H1 (cell line): ENCODE measurements around the gene ARMC9. TPM values are rescaled to one million over a fixed set of nuclear protein-coding genes. Genes with fewer than 3 reads are reported as not detected.

Experiments used
- CTCF ChIA-PET: fragments of 300-600 bp; sonication (Branson Sonifier 250); formaldehyde crosslinking; loops from one replicate; lab custom pipeline; 2021; ENCODE audit not compliant: partially characterized antibody; lab: Charles Lee
- POLR2A ChIA-PET: fragments of 300-600 bp; sonication (Branson Sonifier 250); formaldehyde crosslinking; loops from one replicate; lab custom pipeline; 2021; ENCODE audit warnings: inconsistent platforms; ENCODE audit not compliant: partially characterized antibody; lab: Charles Lee
- DNase-seq, 2 experiments: peaks; one replicate each; pipeline versions ENCODE4 v3.0.0 to v3.0.0-alpha.2; 2010 to 2022; ENCODE audit warnings: low spot score in 2 of 2, low read depth in 1 of 2, mixed read lengths in 1 of 2
- FAIRE-seq: peaks from 2 replicates; lab custom pipeline; 2011; peaks lifted over from hg19 to GRCh38; lab: Jason Lieb, UNC
- H2AFZ ChIP-seq: 2 replicates; pipeline ENCODE4 v1.8.1; 2012; ENCODE audit warnings: low read length, inconsistent platforms
- H2AK5ac ChIP-seq: 2 replicates; pipeline ENCODE4 v1.6.1; 2013; ENCODE audit warnings: low read depth, low read length
- H2BK120ac ChIP-seq: replicated peaks from 2 replicates; pipeline ENCODE3; 2013; ENCODE audit warnings: low read depth, low read length, inconsistent platforms
- H2BK12ac ChIP-seq: 2 replicates; pipeline ENCODE4 v1.6.1; 2013; ENCODE audit warnings: low read depth, low read length
- H2BK15ac ChIP-seq: 2 replicates; pipeline ENCODE4 v1.6.1; 2013; ENCODE audit warnings: low read length
- H2BK20ac ChIP-seq: 2 replicates; pipeline ENCODE4 v1.6.1; 2013; ENCODE audit warnings: low read length
- H2BK5ac ChIP-seq: 2 replicates; pipeline ENCODE4 v1.6.1; 2013; ENCODE audit warnings: low read depth, low read length
- H3K14ac ChIP-seq: 2 replicates; pipeline ENCODE4 v1.6.1; 2013; ENCODE audit warnings: inconsistent platforms; ENCODE audit not compliant: insufficient read length
- H3K18ac ChIP-seq: 2 replicates; pipeline ENCODE4 v1.6.1; 2013; ENCODE audit warnings: low read length; ENCODE audit errors: extremely low read depth
- H3K23ac ChIP-seq: 2 replicates; pipeline ENCODE4 v1.6.1; 2013; ENCODE audit warnings: inconsistent platforms; ENCODE audit not compliant: insufficient read length
- H3K23me2 ChIP-seq: 2 replicates; pipeline ENCODE4 v1.6.1; 2013; ENCODE audit warnings: low read depth, low read length
- H3K27ac ChIP-seq: 2 replicates; pipeline ENCODE4 v1.6.1; 2011; ENCODE audit warnings: low read depth, low read length, inconsistent platforms
- H3K27me3 ChIP-seq, 4 experiments: replicated peaks in 1 of 4; 1 replicate in 1 of 4; 2 replicates in 3 of 4; pipeline versions ENCODE4 v1.6.1 to v1.8.1; 2011 to 2013; ENCODE audit warnings: low read length in 3 of 4, mild to moderate bottlenecking in 3 of 4, inconsistent platforms in 2 of 4, mixed read lengths in 2 of 4, moderate library complexity in 1 of 4; ENCODE audit not compliant: control insufficient read depth in 3 of 4, insufficient read depth in 3 of 4; ENCODE audit errors: extremely low read depth in 1 of 4
- H3K36me3 ChIP-seq, 4 experiments: 2 replicates each; pipeline versions ENCODE4 v1.6.1 to v1.8.1; 2011 to 2013; ENCODE audit warnings: mild to moderate bottlenecking in 4 of 4, low read length in 3 of 4, moderate library complexity in 2 of 4, control low read depth in 1 of 4, inconsistent platforms in 1 of 4; ENCODE audit not compliant: insufficient read depth in 4 of 4, control insufficient read depth in 2 of 4
- H3K4ac ChIP-seq: replicated peaks from 2 replicates; pipeline ENCODE3; 2013; ENCODE audit warnings: low read length, low read depth, mixed read lengths, inconsistent platforms; ENCODE audit not compliant: insufficient read length
- H3K4me1 ChIP-seq, 4 experiments: replicated peaks in 1 of 4; 1 replicate in 1 of 4; 2 replicates in 3 of 4; pipeline versions ENCODE4 v1.6.1 to v1.8.1; 2011 to 2013; ENCODE audit warnings: low read length in 3 of 4, inconsistent platforms in 2 of 4, mixed read lengths in 1 of 4; ENCODE audit not compliant: insufficient read depth in 4 of 4, control insufficient read depth in 3 of 4
- H3K4me2 ChIP-seq, 2 experiments: 2 replicates each; pipeline versions ENCODE4 v1.6.1 to v1.8.1; 2011 to 2013; ENCODE audit warnings: low read depth in 2 of 2, low read length in 2 of 2, control low read depth in 1 of 2, inconsistent platforms in 1 of 2, mild to moderate bottlenecking in 1 of 2; ENCODE audit not compliant: insufficient read depth in 1 of 2
- H3K4me3 ChIP-seq, 4 experiments: fragments of 200-600, 300-600 bp in 1 of 4; sonication (generic), shearing (Covaris generic), sonication (Bioruptor Twin) in 1 of 4; 2 replicates each; pipeline versions ENCODE4 v1.5.1 to v1.8.1; 2011 to 2016; ENCODE audit warnings: low read length in 4 of 4, low read depth in 3 of 4, control low read depth in 2 of 4, inconsistent platforms in 2 of 4, mild to moderate bottlenecking in 2 of 4, mixed read lengths in 1 of 4, moderate library complexity in 1 of 4; ENCODE audit not compliant: insufficient read depth in 2 of 4; ENCODE audit errors: extremely low read depth in 1 of 4
- H3K56ac ChIP-seq: replicated peaks from 2 replicates; pipeline ENCODE3; 2013; ENCODE audit warnings: low read depth, mild to moderate bottlenecking, mixed read lengths, low read length, inconsistent platforms; ENCODE audit not compliant: insufficient read length
- H3K79me1 ChIP-seq: 2 replicates; pipeline ENCODE4 v1.6.1; 2013; ENCODE audit warnings: low read depth, low read length, control low read depth
- H3K79me2 ChIP-seq, 2 experiments: 2 replicates each; pipeline versions ENCODE4 v1.6.1 to v1.8.1; 2012 to 2013; ENCODE audit warnings: low read length in 2 of 2, mild to moderate bottlenecking in 2 of 2, inconsistent platforms in 1 of 2; ENCODE audit not compliant: insufficient read depth in 2 of 2, control insufficient read depth in 1 of 2
- H3K9ac ChIP-seq, 4 experiments: replicated peaks in 1 of 4; 1 replicate in 1 of 4; 2 replicates in 3 of 4; pipeline versions ENCODE4 v1.6.1 to v1.8.1; 2011 to 2013; ENCODE audit warnings: low read depth in 3 of 4, low read length in 3 of 4, control low read depth in 2 of 4, mild to moderate bottlenecking in 2 of 4, moderate library complexity in 2 of 4, inconsistent platforms in 1 of 4; ENCODE audit errors: extremely low read depth in 1 of 4
- H3K9me3 ChIP-seq, 2 experiments: 2 replicates each; pipeline versions ENCODE4 v1.6.1 to v1.8.1; 2012 to 2013; ENCODE audit warnings: mild to moderate bottlenecking in 2 of 2, moderate library complexity in 2 of 2, control low read depth in 1 of 2, inconsistent platforms in 1 of 2, low read depth in 1 of 2, low read length in 1 of 2, mixed read lengths in 1 of 2; ENCODE audit not compliant: insufficient read depth in 2 of 2
- H4K20me1 ChIP-seq, 2 experiments: replicated peaks in 1 of 2; 2 replicates each; pipeline versions ENCODE3 to v1.8.1; 2011 to 2013; ENCODE audit warnings: inconsistent platforms in 2 of 2, low read length in 2 of 2, mild to moderate bottlenecking in 1 of 2; ENCODE audit not compliant: insufficient read depth in 2 of 2, control insufficient read depth in 1 of 2
- H4K5ac ChIP-seq: 2 replicates; pipeline ENCODE4 v1.6.1; 2013; ENCODE audit warnings: low read length, low read depth, mixed read lengths, inconsistent platforms; ENCODE audit not compliant: insufficient read length
- H4K8ac ChIP-seq: 2 replicates; pipeline ENCODE4 v1.8.0; 2013; ENCODE audit warnings: mild to moderate bottlenecking, moderate library complexity, low read length, inconsistent platforms; ENCODE audit not compliant: insufficient read depth; ENCODE audit errors: extremely low read depth
- H4K91ac ChIP-seq: replicated peaks from 2 replicates; pipeline ENCODE3; 2013; ENCODE audit warnings: low read length, mixed read lengths, inconsistent platforms; ENCODE audit not compliant: insufficient read length
- CEBPB ChIP-seq: IDR thresholded peaks from 2 replicates; pipeline ENCODE4 v1.6.1; 2012; ENCODE audit warnings: low read depth, low read length
- EZH2 ChIP-seq: fragments of 200-600 bp; sonication (generic); IDR thresholded peaks from 2 replicates; pipeline ENCODE4 v1.7.1; 2012; ENCODE audit warnings: low read depth, mild to moderate bottlenecking, moderate library complexity, low read length, inconsistent platforms; ENCODE audit not compliant: severe bottlenecking
- JUND ChIP-seq: IDR thresholded peaks from 2 replicates; pipeline ENCODE4 v1.6.1; 2011; ENCODE audit warnings: mild to moderate bottlenecking, improper control_type of control experiment, low read length
- KDM4A ChIP-seq: IDR thresholded peaks from one replicate; pipeline ENCODE4 v1.7.1; 2012; ENCODE audit warnings: low read depth, mild to moderate bottlenecking, moderate library complexity, low read length, inconsistent platforms; ENCODE audit not compliant: severe bottlenecking
- TAF7 ChIP-seq: optimal IDR thresholded peaks from 2 replicates; pipeline ENCODE3; 2011; ENCODE audit warnings: low read depth, mild to moderate bottlenecking, inconsistent platforms, low read length, moderate library complexity, borderline replicate concordance
- ZNF274 ChIP-seq: IDR thresholded peaks from 2 replicates; pipeline ENCODE4 v1.7.0; 2012; ENCODE audit warnings: low read length, borderline replicate concordance; ENCODE audit errors: extremely low read depth
- WGBS, 2 experiments: shearing (Covaris generic) in 1 of 2; methylation state at CpG; one replicate each; pipeline versions ENCODE4 v1.1.6 to v1.1.7; 2013 to 2015; ENCODE audit warnings: low lambda C conversion rate in 2 of 2, mixed read lengths in 2 of 2, inconsistent platforms in 1 of 2, low coverage in 1 of 2, missing lambda C conversion rate in 1 of 2; ENCODE audit not compliant: insufficient replicate concordance in 2 of 2, insufficient coverage in 1 of 2, insufficient read length in 1 of 2; ENCODE audit errors: extremely low coverage in 1 of 2, missing lambda C conversion rate in 1 of 2; 5-methylcytosine and 5-hydroxymethylcytosine counted together
- polyA plus RNA-seq, 7 experiments: library from polyadenylated mRNA; depleted of rRNA in 3 of 7; stranded (reverse) in 5 of 7; unstranded in 2 of 7; fragments of >200 nt in 5 of 7; fragments of 200-250 nt in 2 of 7; gene quantifications; 1 replicate in 5 of 7; 2 replicates in 1 of 7; 4 replicates in 1 of 7; pipeline versions ENCODE4 v1.2.1 to v1.2.3, GENCODE V29; 2011 to 2013; ENCODE audit warnings: missing spikeins in 2 of 7, mixed read lengths in 2 of 7
- total RNA-seq: library from RNA; stranded (reverse); fragmentation: NEBNext Ultra II Directional; extraction: Animal tissue kit (Norgen Biotek cat#: 25700); gene quantifications from 2 replicates; pipeline ENCODE4 v1.2.1, GENCODE V29; 2021

ARMC9 gene
- total and polyA plus RNA-seq, 2 of the 8 experiments (the other 6 are each of a cell fraction or from before 2014, with no cell fraction given), result 23.2 to 36.1 TPM

GRCh38 chr2:231344851-231345250 lies 146.4 kb downstream of the ARMC9 start:
- CTCF ChIA-PET, result interaction anchor here (0.6 to 2.6 kb wide), 4 partner anchors 9 to 242 kb away, joined by 3 to 6 read pairs (median 4); no protein-coding TSS in a partner anchor
- FAIRE-seq, result no peak
- TF ChIP-seq JUND (no peak), TAF7 (no peak), CEBPB (no peak), KDM4A (no peak), ZNF274 (no peak), EZH2 (no peak)

More at GRCh38 chr2:231344851-231345250, 146.4 kb downstream of the ARMC9 start:
- Histone ChIP-seq H3K4me1 (peaks cover 0 to 8% (median 4%) of the 10 kb centered on the region in 4 experiments; a peak in 2 of 7 replicates), H4K20me1 (no peaks in the 10 kb centered on the region), H2BK20ac (no peak overlapping the region), H3K4me3 (no peak overlapping the region), H2BK12ac (no peak overlapping the region), H3K4ac (no peak overlapping the region), H3K23me2 (no peaks in the 10 kb centered on the region; the same call in 1 of the 2 replicates), H2BK15ac (no peak overlapping the region), H3K79me1 (no peaks in the 10 kb centered on the region), H3K9me3 (no peaks in the 10 kb centered on the region), H3K79me2 (no peaks in the 10 kb centered on the region), H3K9ac (no peak overlapping the region), H2BK120ac (no peak overlapping the region), H3K27ac (no peak overlapping the region), H2BK5ac (no peak overlapping the region), H2AFZ (no peak overlapping the region), H3K4me2 (no peak overlapping the region), H2AK5ac (no peak overlapping the region), H3K18ac (no peak overlapping the region), H3K36me3 (no peaks in the 10 kb centered on the region; a peak in 1 of 8 replicates), H3K27me3 (no peaks in the 10 kb centered on the region), H3K56ac (no peak overlapping the region), H4K91ac (no peak overlapping the region), H4K5ac (no peak overlapping the region), H3K14ac (no peak overlapping the region), H4K8ac (no peak overlapping the region), H3K23ac (no peak overlapping the region)
- DNase-seq, result no peak
- POLR2A ChIA-PET, result interaction anchor here (0.6 kb wide), 1 partner anchor 106 kb away, joined by 3 read pairs; no protein-coding TSS in a partner anchor
- 93% methylated on average over 8 of the region's 8 CpGs; no CpG with 5 or more reads in 1 of the 2 experiments for WGBS, 2 experiments
